HG02884 (cell line): ENCODE measurements around the gene ADARB2.

Experiments used
- ATAC-seq: cut with Tn5 transposase; IDR thresholded peaks from one replicate; pipeline ENCODE4 v1.9.1; 2021; ENCODE audit warnings: mild to moderate bottlenecking, moderate library complexity; ENCODE audit not compliant: unreplicated experiment

ADARB2 gene

GRCh38 chr10:1664333-1664964 is 72.9 kb downstream of the ADARB2 start:
- no peak for ATAC-seq

GRCh38 chr10:1663226-1663625 is 74.1 kb downstream of the ADARB2 start:
- no peak for ATAC-seq

- ATAC-seq, result peak; percentile 33
These were observed 74.8 kb downstream of the ADARB2 start for GRCh38 chr10:1662438-1663025.

GRCh38 chr10:1661859-1662437 is 75.4 kb downstream of the ADARB2 start:
- ATAC-seq, result peak; percentile 66

GRCh38 chr10:1661416-1661815 is 75.9 kb downstream of the ADARB2 start:
- no peak for ATAC-seq

GRCh38 chr10:1660815-1661214 is 76.5 kb downstream of the ADARB2 start:
- ATAC-seq, result no peak

- no peak for ATAC-seq
These were observed 76.9 kb downstream of the ADARB2 start for GRCh38 chr10:1660386-1660785.

GRCh38 chr10:1659221-1659791 is 78.0 kb downstream of the ADARB2 start:
- ATAC-seq, result no peak

- ATAC-seq, result no peak
These were observed 78.7 kb downstream of the ADARB2 start for GRCh38 chr10:1658658-1659057.

- ATAC-seq, result no peak
These were observed 79.8 kb downstream of the ADARB2 start for GRCh38 chr10:1657479-1657878.

GRCh38 chr10:1655367-1655766 is 82.0 kb downstream of the ADARB2 start:
- no peak for ATAC-seq

GRCh38 chr10:1654811-1655356 is 82.4 kb downstream of the ADARB2 start:
- no peak for ATAC-seq

GRCh38 chr10:1654247-1654646 is 83.1 kb downstream of the ADARB2 start:
- no peak for ATAC-seq

GRCh38 chr10:1653321-1653720 is 84.0 kb downstream of the ADARB2 start:
- ATAC-seq, result no peak

- ATAC-seq, result no peak
These were observed 85.2 kb downstream of the ADARB2 start for GRCh38 chr10:1652151-1652550.

- ATAC-seq, result no peak
These were observed 85.9 kb downstream of the ADARB2 start for GRCh38 chr10:1651270-1651966.

GRCh38 chr10:1650542-1651269 is 86.6 kb downstream of the ADARB2 start:
- no peak for ATAC-seq

GRCh38 chr10:1648648-1649047 is 88.7 kb downstream of the ADARB2 start:
- ATAC-seq, result peak; percentile 54

GRCh38 chr10:1646332-1646731 is 91.0 kb downstream of the ADARB2 start:
- ATAC-seq, result no peak

GRCh38 chr10:1645896-1646295 is 91.4 kb downstream of the ADARB2 start:
- no peak for ATAC-seq
